Mucosa of rectum (tissue), 2 donors: ENCODE data around the gene CAMTA1.

Experiments
- H3K27ac ChIP-seq, 2 donors: one replicate each; pipeline ENCODE4 v1.7.0; 2013; ENCODE audit warnings: inconsistent platforms in 2 of 2, low read depth in 2 of 2, low read length in 2 of 2
- H3K27me3 ChIP-seq, 2 donors: one replicate each; pipeline ENCODE4 v1.7.0; 2013; ENCODE audit warnings: low read length in 2 of 2; ENCODE audit not compliant: control insufficient read depth in 2 of 2, insufficient read depth in 2 of 2
- H3K36me3 ChIP-seq, 2 donors: one replicate each; pipeline ENCODE4 v1.7.0; 2013; ENCODE audit warnings: low read length in 2 of 2; ENCODE audit not compliant: control insufficient read depth in 2 of 2, insufficient read depth in 2 of 2
- H3K4me1 ChIP-seq, 2 donors: one replicate each; pipeline ENCODE4 v1.7.0; 2013; ENCODE audit warnings: low read length in 2 of 2, mild to moderate bottlenecking in 1 of 2; ENCODE audit not compliant: control insufficient read depth in 2 of 2, insufficient read depth in 2 of 2
- H3K4me3 ChIP-seq, 2 donors: one replicate each; pipeline ENCODE4 v1.7.0; 2013; ENCODE audit warnings: low read length in 2 of 2
- H3K9ac ChIP-seq, 2 donors: one replicate each; pipeline ENCODE4 v1.7.0; 2013; ENCODE audit warnings: low read length in 2 of 2, low read depth in 1 of 2, mild to moderate bottlenecking in 1 of 2
- H3K9me3 ChIP-seq, 2 donors: one replicate each; pipeline ENCODE4 v1.7.0; 2013; ENCODE audit warnings: low read length in 2 of 2; ENCODE audit not compliant: control insufficient read depth in 2 of 2
- donor health status: healthy.
- donor health status: Normal muscosa, but diverticular disease.

The CAMTA1 gene

DNA sequence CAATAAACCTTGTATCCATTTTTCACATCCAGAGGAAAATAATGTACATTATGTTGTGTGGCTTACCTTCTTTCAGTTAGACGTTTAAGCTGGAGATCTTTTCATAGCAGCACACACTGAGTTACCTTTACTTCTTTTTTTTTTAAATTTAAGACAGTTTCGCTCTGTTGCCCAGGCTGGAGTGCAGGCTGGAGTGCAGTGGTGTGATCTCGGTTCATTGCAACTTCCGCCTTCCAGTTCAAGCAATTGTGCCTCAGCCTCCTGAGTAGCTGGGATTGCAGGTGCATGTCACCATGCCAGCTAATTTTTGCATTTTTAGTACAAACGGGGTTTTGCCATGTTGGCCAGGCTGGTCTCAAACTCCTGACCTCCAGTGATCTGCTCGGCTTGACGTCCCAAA is 7.4 kb upstream of the CAMTA1 start:
- Histone ChIP-seq H3K9ac (no peak overlapping the region), H3K27ac (no peak overlapping the region), H3K9me3 (no peaks in the 10 kb centered on the region), H3K4me3 (no peak overlapping the region), H3K36me3 (no peaks in the 10 kb centered on the region), H3K27me3 (no peaks in the 10 kb centered on the region), H3K4me1 (no peaks in the 10 kb centered on the region)

- Histone ChIP-seq H3K9me3 (no peaks in the 10 kb centered on the region), H3K27me3 (no peaks in the 10 kb centered on the region), H3K4me1 (peaks cover 0 to 7% of the 10 kb centered on the region in 2 donors), H3K9ac (no peak overlapping the region), H3K36me3 (no peaks in the 10 kb centered on the region), H3K4me3 (no peak overlapping the region), H3K27ac (no peak overlapping the region)
Measured at GRCh38 chr1:6779089-6779805, 6.0 kb upstream of the CAMTA1 start.

GRCh38 chr1:6782151-6782550 is 3.1 kb upstream of the CAMTA1 start:
- Histone ChIP-seq H3K9ac (no peak overlapping the region), H3K27me3 (no peaks in the 10 kb centered on the region), H3K9me3 (no peaks in the 10 kb centered on the region), H3K36me3 (no peaks in the 10 kb centered on the region), H3K4me1 (peaks cover 8 to 16% of the 10 kb centered on the region in 2 donors), H3K4me3 (no peak overlapping the region), H3K27ac (no peak overlapping the region)

GRCh38 chr1:6783221-6783620 is 2.0 kb upstream of the CAMTA1 start:
- peaks cover 8 to 16% of the 10 kb centered on the region in 2 donors for H3K4me1 ChIP-seq
- H3K9me3 ChIP-seq, result no peaks in the 10 kb centered on the region
- H3K27ac ChIP-seq, result no peak overlapping the region
- H3K4me3 ChIP-seq, result peak overlapping the region in 1 of 2 donors; percentile 74
- H3K27me3 ChIP-seq, result no peaks in the 10 kb centered on the region
- H3K9ac ChIP-seq, result no peak overlapping the region
- H3K36me3 ChIP-seq, result no peaks in the 10 kb centered on the region

GRCh38 chr1:6783936-6784559 is 1.2 kb upstream of the CAMTA1 start:
- no peaks in the 10 kb centered on the region for H3K36me3 ChIP-seq
- H3K4me3 ChIP-seq, result peak overlapping the region; percentile 74 to 85
- no peaks in the 10 kb centered on the region for H3K27me3 ChIP-seq
- peaks cover 8 to 16% of the 10 kb centered on the region in 2 donors for H3K4me1 ChIP-seq
- H3K27ac ChIP-seq, result peak overlapping the region; percentile 98
- peak overlapping the region; percentile 87 to 98 for H3K9ac ChIP-seq
- no peaks in the 10 kb centered on the region for H3K9me3 ChIP-seq

GRCh38 chr1:6784560-6785317 is 515 bp upstream of the CAMTA1 start:
- no peaks in the 10 kb centered on the region for H3K27me3 ChIP-seq
- no peaks in the 10 kb centered on the region for H3K36me3 ChIP-seq
- H3K4me1 ChIP-seq, result peaks cover 8 to 16% of the 10 kb centered on the region in 2 donors
- peak overlapping the region; percentile 74 to 85 for H3K4me3 ChIP-seq
- no peaks in the 10 kb centered on the region for H3K9me3 ChIP-seq
- H3K9ac ChIP-seq, result peak overlapping the region; percentile 87 to 98
- H3K27ac ChIP-seq, result peak overlapping the region; percentile 98

- peaks cover 8 to 16% of the 10 kb centered on the region in 2 donors for H3K4me1 ChIP-seq
- no peaks in the 10 kb centered on the region for H3K27me3 ChIP-seq
- H3K4me3 ChIP-seq, result peak overlapping the region; percentile 75 to 76
- H3K9ac ChIP-seq, result peak overlapping the region; percentile 49 to 75
- no peaks in the 10 kb centered on the region for H3K9me3 ChIP-seq
- peak overlapping the region in 1 of 2 donors; percentile 12 for H3K27ac ChIP-seq
- H3K36me3 ChIP-seq, result no peaks in the 10 kb centered on the region
Measured at GRCh38 chr1:6785728-6786505, 663 bp downstream of the CAMTA1 start.

- peaks cover 8 to 10% of the 10 kb centered on the region in 2 donors for H3K4me1 ChIP-seq
- peaks cover 0 to 3% of the 10 kb centered on the region in 2 donors for H3K36me3 ChIP-seq
- H3K4me3 ChIP-seq, result no peak overlapping the region
- no peak overlapping the region for H3K27ac ChIP-seq
- H3K9ac ChIP-seq, result no peak overlapping the region
- H3K9me3 ChIP-seq, result no peaks in the 10 kb centered on the region
- H3K27me3 ChIP-seq, result no peaks in the 10 kb centered on the region
Measured at GRCh38 chr1:6788946-6789345, 3.7 kb downstream of the CAMTA1 start.

- H3K36me3 ChIP-seq, result peaks cover 0 to 3% of the 10 kb centered on the region in 2 donors
- no peak overlapping the region for H3K4me3 ChIP-seq
- H3K27ac ChIP-seq, result no peak overlapping the region
- peaks cover 8 to 9% of the 10 kb centered on the region in 2 donors for H3K4me1 ChIP-seq
- no peaks in the 10 kb centered on the region for H3K9me3 ChIP-seq
- no peaks in the 10 kb centered on the region for H3K27me3 ChIP-seq
- H3K9ac ChIP-seq, result no peak overlapping the region
Measured at GRCh38 chr1:6790146-6790545, 4.9 kb downstream of the CAMTA1 start.
